ENCODE measurements around the gene P2RX4. TPM values are rescaled to one million over a fixed set of nuclear protein-coding genes. Genes with fewer than 3 reads are reported as not detected.

P2RX4 gene
- total and polyA plus RNA-seq, 2 of the 13 experiments (the other 11 are each of a cell fraction or from before 2014, with no cell fraction given): 13.8 to 30.8 TPM

- Histone ChIP-seq H3K9ac (ENCODE audit: insufficient read depth, low read depth, low read length) (no peak overlapping the region), H2AFZ (ENCODE audit: low read length) (no peak overlapping the region), H4K20me1 (ENCODE audit: insufficient read depth, low read length) (no peaks in the 10 kb centered on the region), H3K27me3 (ENCODE audit: control insufficient read depth in 1 of 2, insufficient read depth in 2 of 2, low read length in 2 of 2) (no peaks in the 10 kb centered on the region), H3K4me2 (ENCODE audit: low read depth, low read length) (no peak overlapping the region), H3K4me3 (replicated peaks in 1 of 3; ENCODE audit: insufficient read depth in 1 of 3, low read depth in 2 of 3, low read length in 3 of 3) (no peak overlapping the region), H3K36me3 (replicated peaks in 1 of 2; ENCODE audit: control insufficient read depth in 1 of 2, insufficient read depth in 2 of 2, low read length in 2 of 2) (peaks cover 12 to 30% of the 10 kb centered on the region in 2 experiments; a peak in 3 of 5 replicates), H3K9me3 (ENCODE audit: low read length) (no peaks in the 10 kb centered on the region), H3K27ac (ENCODE audit: extremely low read length, insufficient read depth, low read length) (no peak overlapping the region), H3K4me1 (ENCODE audit: insufficient read depth, low read length) (no peaks in the 10 kb centered on the region), H3K79me2 (ENCODE audit: insufficient read depth, low read length) (no peaks in the 10 kb centered on the region)
- POLR2A ChIA-PET: no interaction called here
- CTCF ChIA-PET (ENCODE audit: low intra/inter-chr PET ratio, low total read pairs): no interaction called here
- FAIRE-seq (no peak), ATAC-seq (no peak), DNase-seq (ENCODE audit: low spot score) (no peak)
- in situ Hi-C loops (cut with HindIII; ENCODE audit: extremely low pct_ligation_motif_present, low pct_unique_long_range_greater_than_20kb) (no loop called here), intact Hi-C loops (cut with micrococcal nuclease; ENCODE audit: unreplicated experiment) (no loop called here)
- 87% methylated on average over 7 of the region's 7 CpGs for WGBS (ENCODE audit: low lambda C conversion rate)
- BruUV-seq (replicated peaks): TSS peak; percentile 28
- TF ChIP-seq ZBTB25 (CRISPR knock-in tag; IDR thresholded peaks at IDR 0.05) (no peak), ARID3A (IDR thresholded peaks at IDR 0.05; ENCODE audit: low read depth, low read length) (no peak), SOX5 (CRISPR knock-in tag; IDR thresholded peaks at IDR 0.05; ENCODE audit: borderline replicate concordance) (no peak), ZNF792 (CRISPR knock-in tag; IDR thresholded peaks at IDR 0.05) (no peak), HBP1 (CRISPR knock-in tag; IDR thresholded peaks at IDR 0.05; ENCODE audit: low read depth) (no peak), NR2F2 (IDR thresholded peaks at IDR 0.05; ENCODE audit: borderline replicate concordance, low read depth) (no peak), KDM3A (CRISPR knock-in tag; IDR thresholded peaks at IDR 0.05; ENCODE audit: low read depth) (no peak), TEF (CRISPR knock-in tag; IDR thresholded peaks at IDR 0.05) (no peak), ZNF180 (CRISPR knock-in tag; IDR thresholded peaks at IDR 0.05; ENCODE audit: borderline replicate concordance, low read depth) (no peak), RFXANK (CRISPR knock-in tag; IDR thresholded peaks at IDR 0.05) (no peak), ZFP36 (IDR thresholded peaks at IDR 0.05; ENCODE audit: borderline replicate concordance, low read depth, low read length, partially characterized antibody) (no peak), FOXJ3 (CRISPR knock-in tag; IDR thresholded peaks at IDR 0.05; ENCODE audit: borderline replicate concordance) (no peak), DBP (CRISPR knock-in tag; IDR thresholded peaks at IDR 0.05; ENCODE audit: not compliant biosample characterization) (no peak), ZFP1 (CRISPR knock-in tag; IDR thresholded peaks at IDR 0.05) (no peak), DMAP1 (CRISPR knock-in tag; IDR thresholded peaks at IDR 0.05) (no peak), SNAPC2 (CRISPR knock-in tag; IDR thresholded peaks at IDR 0.05) (no peak), ZNF577 (CRISPR knock-in tag; IDR thresholded peaks at IDR 0.05; ENCODE audit: borderline replicate concordance, low read depth) (no peak), ARHGAP35 (CRISPR knock-in tag; IDR thresholded peaks at IDR 0.05; ENCODE audit: borderline replicate concordance) (no peak)
Observed at GRCh38 chr12:121240062-121240420, 30.1 kb downstream of the P2RX4 start.
